Measurements from ENCODE around the gene CLSTN1. TPM values are rescaled to one million over a fixed set of nuclear protein-coding genes. Genes with fewer than 3 reads are reported as not detected.

Gene CLSTN1
- total and polyA plus RNA-seq, 10 of the 15 experiments (the other 5 are each of a cell fraction or from before 2014, with no cell fraction given), result 2.7 to 64.4 (median 23.2) TPM

DNA sequence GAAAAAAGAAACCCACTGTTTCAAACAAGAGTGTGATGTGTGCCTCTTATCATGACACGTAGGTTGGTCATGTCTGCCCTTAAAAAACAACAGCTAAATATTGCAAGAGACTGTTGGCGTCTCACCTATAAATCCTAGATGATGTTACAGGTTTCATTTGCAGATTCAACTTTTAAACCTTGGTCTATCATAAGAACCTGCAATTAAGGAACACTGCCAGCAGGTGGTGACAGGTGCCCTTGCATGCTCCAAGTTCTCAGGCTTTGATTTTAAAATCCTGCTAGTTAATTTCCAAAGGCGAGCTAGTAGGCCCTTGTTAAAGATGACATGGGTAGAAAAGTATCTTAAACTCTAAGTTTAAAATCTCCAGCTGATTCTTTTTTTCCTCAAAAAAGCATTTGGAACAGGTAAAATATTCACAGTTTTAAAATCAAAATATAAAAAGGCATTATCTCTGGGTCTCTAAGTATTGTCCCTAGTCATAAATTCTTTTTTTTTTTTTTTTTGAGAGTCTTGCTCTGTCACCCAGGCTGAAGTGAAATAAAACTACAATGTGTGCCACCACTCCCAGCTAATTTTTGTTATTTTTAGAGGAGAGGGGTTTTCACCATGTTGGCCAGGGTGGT is 39.1 kb downstream of the CLSTN1 start:
- Histone ChIP-seq H3K27ac (ENCODE audit: control insufficient read depth, insufficient read depth) (peak overlapping the region; percentile 69), H3K27me3 (replicated peaks in 1 of 2; ENCODE audit: control insufficient read depth in 2 of 2, insufficient read depth in 2 of 2, low read length in 1 of 2) (no peaks in the 10 kb centered on the region), H4K20me1 (ENCODE audit: control insufficient read depth, insufficient read depth) (no peaks in the 10 kb centered on the region), H3K4me1 (ENCODE audit: control insufficient read depth, insufficient read depth, low read length) (peaks cover 46% of the 10 kb centered on the region), H2AFZ (ENCODE audit: control insufficient read depth, low read depth, low read length) (no peak overlapping the region), H3K4me2 (ENCODE audit: control insufficient read depth, insufficient read depth) (peak overlapping the region; percentile 81), H3K4me3 (peak overlapping the region; percentile 4; the same call in 1 of the 2 replicates), H3K79me2 (ENCODE audit: control insufficient read depth, insufficient read depth, low read length) (peaks cover 42% of the 10 kb centered on the region), H3K9me3 (replicated peaks; ENCODE audit: control insufficient read depth, insufficient read depth, low read length) (no peaks in the 10 kb centered on the region; the same call in 2 of the 3 replicates), H3K9ac (ENCODE audit: control insufficient read depth, insufficient read depth, low read length) (peak overlapping the region; percentile 11; the same call in 1 of the 2 replicates), H3K36me3 (ENCODE audit: control insufficient read depth in 2 of 2, insufficient read depth in 2 of 2, low read length in 1 of 2) (no peaks in the 10 kb centered on the region)
- in situ Hi-C loops (cut with MboI) (loop anchor here (5.0 kb wide), 1 partner anchor 83 kb away; no protein-coding TSS in a partner anchor), intact Hi-C loops (cut with micrococcal nuclease; ENCODE audit: unreplicated experiment) (loop anchor here (1.0 to 10.0 kb wide), 4 partner anchors 83 to 250 kb away; partner anchors contain the start of gene UBE4B)
- DNase-seq (ENCODE audit: low read depth, low spot score) (peak; percentile 61), ATAC-seq (peak; percentile 28), FAIRE-seq (peak; percentile 88)
- 3% methylated on average over 3 of the region's 3 CpGs for WGBS (ENCODE audit: insufficient coverage, insufficient replicate concordance, low lambda C conversion rate, missing lambda C conversion rate)
- BruUV-seq (replicated peaks), result no TSS peak
- ChIA-PET SMC1A (ENCODE audit: uncharacterized antibody, unreplicated experiment) (interaction anchor here (0.7 to 12.4 kb wide), 33 partner anchors 8 to 671 kb away, joined by 3 to 428 read pairs (median 5); no protein-coding TSS in a partner anchor), RAD21 (ENCODE audit: unreplicated experiment) (interaction anchor here (0.6 to 5.3 kb wide), 31 partner anchors 8 to 1354 kb away, joined by 3 to 174 read pairs (median 4); partner anchors contain the start of genes LZIC and NMNAT1), POLR2A (interaction anchor here (0.6 to 1.6 kb wide), 6 partner anchors 28 to 609 kb away, joined by 3 to 8 read pairs (median 4); no protein-coding TSS in a partner anchor), CTCF (interaction anchor here (0.6 to 11.8 kb wide), 56 partner anchors 10 to 644 kb away, joined by 3 to 562 read pairs (median 4); partner anchors contain the start of genes CLSTN1, KIF1B, LZIC and NMNAT1)
- TF ChIP-seq JUNB (IDR thresholded peaks at IDR 0.05) (no peak), RBBP5 (conservative IDR thresholded peaks at IDR 0.05) (no peak), SRF (IDR thresholded peaks at IDR 0.05; ENCODE audit: low read depth in 2 of 2, low read length in 2 of 2) (no peak), RAD21 (IDR thresholded peaks at IDR 0.05; ENCODE audit: insufficient read depth, low read depth, low read length) (peak; percentile 96), IRF4 (IDR thresholded peaks at IDR 0.05; ENCODE audit: low read depth, low read length) (no peak), MEF2A (IDR thresholded peaks at IDR 0.05; ENCODE audit: insufficient read depth, low read depth, low read length) (no peak), NFXL1 (IDR thresholded peaks at IDR 0.05; ENCODE audit: borderline replicate concordance) (no peak), ZNF622 (IDR thresholded peaks at IDR 0.05) (no peak), HCFC1 (IDR thresholded peaks at IDR 0.05; ENCODE audit: low read length) (no peak), BRCA1 (IDR thresholded peaks at IDR 0.05; ENCODE audit: low read depth, low read length) (no peak), TBL1XR1 (IDR thresholded peaks at IDR 0.05; ENCODE audit: low read depth, low read length) (no peak), ZNF217 (IDR thresholded peaks at IDR 0.05) (no peak), SMC3 (IDR thresholded peaks at IDR 0.05; ENCODE audit: borderline replicate concordance, low read length) (peak; percentile 92), SREBF2 (IDR thresholded peaks at IDR 0.05; ENCODE audit: low read length) (no peak), E4F1 (IDR thresholded peaks at IDR 0.05; ENCODE audit: borderline replicate concordance, partially characterized antibody) (no peak), TCF3 (IDR thresholded peaks at IDR 0.05; ENCODE audit: borderline replicate concordance, insufficient read depth, low read depth, low read length) (no peak)
- TF ChIP-seq, protein P1, sequence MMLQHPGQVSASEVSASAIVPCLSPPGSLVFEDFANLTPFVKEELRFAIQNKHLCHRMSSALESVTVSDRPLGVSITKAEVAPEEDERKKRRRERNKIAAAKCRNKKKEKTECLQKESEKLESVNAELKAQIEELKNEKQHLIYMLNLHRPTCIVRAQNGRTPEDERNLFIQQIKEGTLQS (IDR thresholded peaks at IDR 0.05; ENCODE audit: borderline replicate concordance, extremely low read depth, low read depth, low read length), result no peak
- TF ChIP-seq, protein P2, sequence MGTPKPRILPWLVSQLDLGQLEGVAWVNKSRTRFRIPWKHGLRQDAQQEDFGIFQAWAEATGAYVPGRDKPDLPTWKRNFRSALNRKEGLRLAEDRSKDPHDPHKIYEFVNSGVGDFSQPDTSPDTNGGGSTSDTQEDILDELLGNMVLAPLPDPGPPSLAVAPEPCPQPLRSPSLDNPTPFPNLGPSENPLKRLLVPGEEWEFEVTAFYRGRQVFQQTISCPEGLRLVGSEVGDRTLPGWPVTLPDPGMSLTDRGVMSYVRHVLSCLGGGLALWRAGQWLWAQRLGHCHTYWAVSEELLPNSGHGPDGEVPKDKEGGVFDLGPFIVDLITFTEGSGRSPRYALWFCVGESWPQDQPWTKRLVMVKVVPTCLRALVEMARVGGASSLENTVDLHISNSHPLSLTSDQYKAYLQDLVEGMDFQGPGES (IDR thresholded peaks at IDR 0.05), result no peak
